ENCODE data around the gene AJM1.
"Not testable (repeated sequence)": the region's sequence is repeated elsewhere in the genome, so short reads cannot be mapped to it uniquely, and the experiment has no call there.

The AJM1 gene

GRCh38 chr9:136856541-136857141 lies 14.4 kb downstream of the AJM1 start:
- DNase-seq, result no peak

- DNase-seq, result no peak
Observed at GRCh38 chr9:136857166-136857565, 14.9 kb downstream of the AJM1 start.

- DNase-seq, result peak; percentile 45
Observed at GRCh38 chr9:136857581-136858412, 15.5 kb downstream of the AJM1 start.

- no peak for DNase-seq
Observed at GRCh38 chr9:136858452-136858843, 16.2 kb downstream of the AJM1 start.

- DNase-seq, result no peak
Observed at GRCh38 chr9:136858844-136859757, 16.8 kb downstream of the AJM1 start.

GRCh38 chr9:136860529-136860928 lies 18.3 kb downstream of the AJM1 start:
- DNase-seq, result no peak

GRCh38 chr9:136860933-136861873 lies 18.9 kb downstream of the AJM1 start:
- DNase-seq, result no peak

GRCh38 chr9:136861874-136862457 lies 19.7 kb downstream of the AJM1 start:
- no peak for DNase-seq

- DNase-seq, result no peak
Observed at GRCh38 chr9:136862849-136863622, 20.8 kb downstream of the AJM1 start.

- DNase-seq, result no peak
Observed at GRCh38 chr9:136863623-136864273, 21.5 kb downstream of the AJM1 start.

GRCh38 chr9:136865041-136865767 lies 22.9 kb downstream of the AJM1 start:
- DNase-seq, result no peak

- DNase-seq, result no peak
Observed at GRCh38 chr9:136865768-136866103, 23.5 kb downstream of the AJM1 start.

- DNase-seq, result not testable (repeated sequence)
Observed at GRCh38 chr9:136866898-136867421, 24.7 kb downstream of the AJM1 start.

GRCh38 chr9:136867480-136867879 lies 25.2 kb downstream of the AJM1 start:
- DNase-seq, result no peak

GRCh38 chr9:136867917-136868316 lies 25.6 kb downstream of the AJM1 start:
- DNase-seq, result no peak

- no peak for DNase-seq
Observed at GRCh38 chr9:136868644-136869043, 26.4 kb downstream of the AJM1 start.

- not testable (repeated sequence) for DNase-seq
Observed at GRCh38 chr9:136869611-136870010, 27.3 kb downstream of the AJM1 start.

- no peak for DNase-seq
Observed at GRCh38 chr9:136875155-136875554, 32.9 kb downstream of the AJM1 start.

- no peak for DNase-seq
Observed at GRCh38 chr9:136876476-136876875, 34.2 kb downstream of the AJM1 start.

GRCh38 chr9:136880651-136881050 lies 38.4 kb downstream of the AJM1 start:
- peak; percentile 65 for DNase-seq

Measured in RPMI8226 (cell line).